ENCODE results near the gene GPR37.

Gene GPR37

GRCh38 chr7:124810605-124811004, 45.0 kb upstream of the GPR37 start:
- H3K27me3 ChIP-seq (ENCODE audit: control insufficient read depth, insufficient read depth, low read length): no peaks in the 10 kb centered on the region
- no peak for TF ChIP-seq CTCF (IDR thresholded peaks at IDR 0.05)
- H2AFZ ChIP-seq: no peak overlapping the region
- no peaks in the 10 kb centered on the region for H3K9me3 ChIP-seq (ENCODE audit: control insufficient read depth, low read length)
- H3K9ac ChIP-seq: no peak overlapping the region
- no peaks in the 10 kb centered on the region for H3K4me1 ChIP-seq
- H3K27ac ChIP-seq: no peak overlapping the region
- no peaks in the 10 kb centered on the region for H3K36me3 ChIP-seq (ENCODE audit: control insufficient read depth, insufficient read depth, low read length)
- H3K4me2 ChIP-seq (ENCODE audit: low read length): no peak overlapping the region
- H3K4me3 ChIP-seq (ENCODE audit: low read depth, low read length): no peak overlapping the region
- no peaks in the 10 kb centered on the region for H3K79me2 ChIP-seq

GRCh38 chr7:124808206-124808605, 42.6 kb upstream of the GPR37 start:
- no peaks in the 10 kb centered on the region for H3K79me2 ChIP-seq
- H3K4me3 ChIP-seq (ENCODE audit: low read depth, low read length): no peak overlapping the region
- no peak overlapping the region for H3K4me2 ChIP-seq (ENCODE audit: low read length)
- no peaks in the 10 kb centered on the region for H3K36me3 ChIP-seq (ENCODE audit: control insufficient read depth, insufficient read depth, low read length)
- TF ChIP-seq CTCF (IDR thresholded peaks at IDR 0.05): no peak
- no peak overlapping the region for H2AFZ ChIP-seq
- H3K9me3 ChIP-seq (ENCODE audit: control insufficient read depth, low read length): no peaks in the 10 kb centered on the region
- no peaks in the 10 kb centered on the region for H3K4me1 ChIP-seq
- H3K9ac ChIP-seq: no peak overlapping the region
- no peaks in the 10 kb centered on the region for H3K27me3 ChIP-seq (ENCODE audit: control insufficient read depth, insufficient read depth, low read length)
- H3K27ac ChIP-seq: no peak overlapping the region

- Histone ChIP-seq H3K36me3 (ENCODE audit: control insufficient read depth, insufficient read depth, low read length) (no peaks in the 10 kb centered on the region), H3K4me1 (no peaks in the 10 kb centered on the region), H2AFZ (no peak overlapping the region), H3K79me2 (no peaks in the 10 kb centered on the region), H3K27me3 (ENCODE audit: control insufficient read depth, insufficient read depth, low read length) (no peaks in the 10 kb centered on the region), H3K9ac (no peak overlapping the region), H3K4me3 (ENCODE audit: low read depth, low read length) (no peak overlapping the region), H3K4me2 (ENCODE audit: low read length) (no peak overlapping the region), H3K27ac (no peak overlapping the region), H3K9me3 (ENCODE audit: control insufficient read depth, low read length) (no peaks in the 10 kb centered on the region)
- no peak for TF ChIP-seq CTCF (IDR thresholded peaks at IDR 0.05)
Observed at GRCh38 chr7:124801330-124801895, 35.8 kb upstream of the GPR37 start.

GRCh38 chr7:124800386-124800785, 34.8 kb upstream of the GPR37 start:
- TF ChIP-seq CTCF (IDR thresholded peaks at IDR 0.05): no peak
- no peaks in the 10 kb centered on the region for H3K79me2 ChIP-seq
- H3K9ac ChIP-seq: no peak overlapping the region
- no peaks in the 10 kb centered on the region for H3K4me1 ChIP-seq
- no peak overlapping the region for H3K27ac ChIP-seq
- H3K36me3 ChIP-seq (ENCODE audit: control insufficient read depth, insufficient read depth, low read length): no peaks in the 10 kb centered on the region
- H3K4me3 ChIP-seq (ENCODE audit: low read depth, low read length): no peak overlapping the region
- no peak overlapping the region for H2AFZ ChIP-seq
- no peak overlapping the region for H3K4me2 ChIP-seq (ENCODE audit: low read length)
- H3K9me3 ChIP-seq (ENCODE audit: control insufficient read depth, low read length): no peaks in the 10 kb centered on the region
- no peaks in the 10 kb centered on the region for H3K27me3 ChIP-seq (ENCODE audit: control insufficient read depth, insufficient read depth, low read length)

GRCh38 chr7:124799448-124799847, 33.9 kb upstream of the GPR37 start:
- no peaks in the 10 kb centered on the region for H3K4me1 ChIP-seq
- no peaks in the 10 kb centered on the region for H3K79me2 ChIP-seq
- no peaks in the 10 kb centered on the region for H3K27me3 ChIP-seq (ENCODE audit: control insufficient read depth, insufficient read depth, low read length)
- H3K9me3 ChIP-seq (ENCODE audit: control insufficient read depth, low read length): no peaks in the 10 kb centered on the region
- no peak overlapping the region for H3K4me3 ChIP-seq (ENCODE audit: low read depth, low read length)
- TF ChIP-seq CTCF (IDR thresholded peaks at IDR 0.05): no peak
- H3K27ac ChIP-seq: no peak overlapping the region
- no peak overlapping the region for H3K9ac ChIP-seq
- no peaks in the 10 kb centered on the region for H3K36me3 ChIP-seq (ENCODE audit: control insufficient read depth, insufficient read depth, low read length)
- H3K4me2 ChIP-seq (ENCODE audit: low read length): no peak overlapping the region
- H2AFZ ChIP-seq: no peak overlapping the region
